Caco-2 (cell line): ENCODE measurements around the gene CLEC16A. TPM values are rescaled to one million over a fixed set of nuclear protein-coding genes. Genes with fewer than 3 reads are reported as not detected.

Source experiments
- BruUV-seq: library from RNA; stranded (reverse); fragments of 400-500 nt; replicated peaks from 2 replicates; lab custom pipeline; 2021; lab: Mats Ljungman, UMichigan
- CTCF ChIA-PET: fragments of 300-600 bp; sonication (Branson Sonifier 250); formaldehyde crosslinking; loops from one replicate; lab custom pipeline; 2022; ENCODE audit warnings: antibody characterized with exemption; lab: Charles Lee
- POLR2A ChIA-PET: fragments of 300-600 bp; sonication (Branson Sonifier 250); formaldehyde crosslinking; loops from one replicate; lab custom pipeline; 2022; ENCODE audit warnings: antibody characterized with exemption; lab: Charles Lee
- DNase-seq, 2 experiments: peaks; one replicate each; pipeline versions ENCODE4 v3.0.0 to v3.0.0-alpha.2; 2020 to 2022
- H3K27me3 ChIP-seq: replicated peaks from 2 replicates; pipeline ENCODE4 v1.6.0; 2011; ENCODE audit warnings: low read length; ENCODE audit not compliant: control insufficient read depth, insufficient read depth
- H3K36me3 ChIP-seq: 2 replicates; pipeline ENCODE4 v1.5.1; 2011; ENCODE audit warnings: low read length; ENCODE audit not compliant: control insufficient read depth, insufficient read depth
- H3K4me1 ChIP-seq: fragments of 250-450 bp; sonication (Bioruptor Pico); 2 replicates; pipeline ENCODE4 v1.5.1; 2020; ENCODE audit warnings: mild to moderate bottlenecking
- H3K4me3 ChIP-seq: 2 replicates; pipeline ENCODE4 v1.5.1; 2011; ENCODE audit warnings: low read depth, mild to moderate bottlenecking, control low read depth, low read length
- H3K9me3 ChIP-seq: fragments of 250-450 bp; sonication (Bioruptor Pico); 2 replicates; pipeline ENCODE4 v1.5.1; 2020; ENCODE audit warnings: mild to moderate bottlenecking, moderate library complexity
- H3K27ac Mint-ChIP-seq: one replicate; pipeline ENCODE4 v1.8.0; 2022; ENCODE audit warnings: mixed read lengths; ENCODE audit not compliant: unreplicated experiment
- H3K27me3 Mint-ChIP-seq: one replicate; pipeline ENCODE4 v1.8.0; 2022; ENCODE audit warnings: mixed read lengths; ENCODE audit not compliant: insufficient read depth, unreplicated experiment
- H3K36me3 Mint-ChIP-seq: one replicate; pipeline ENCODE4 v1.8.0; 2022; ENCODE audit warnings: mild to moderate bottlenecking, mixed read lengths; ENCODE audit not compliant: insufficient read depth, unreplicated experiment
- H3K4me1 Mint-ChIP-seq: one replicate; pipeline ENCODE4 v1.8.0; 2022; ENCODE audit warnings: low read depth, mixed read lengths; ENCODE audit not compliant: unreplicated experiment
- H3K4me3 Mint-ChIP-seq: one replicate; pipeline ENCODE4 v1.8.0; 2022; ENCODE audit warnings: mild to moderate bottlenecking, moderate library complexity, mixed read lengths; ENCODE audit not compliant: unreplicated experiment
- H3K9me3 Mint-ChIP-seq: one replicate; pipeline ENCODE4 v1.8.0; 2022; ENCODE audit warnings: mixed read lengths; ENCODE audit not compliant: unreplicated experiment
- intact Hi-C: fragments of 100-400 bp; cut with micrococcal nuclease; formaldehyde crosslinking; loops from one replicate; pipeline ENCODE4 v1.10.0; 2022; ENCODE audit not compliant: unreplicated experiment
- total RNA-seq: library from RNA; stranded (reverse); gene quantifications from 2 replicates; pipeline ENCODE4 v1.2.3, GENCODE V29; 2022
- TF ChIP-seq, protein P1 (sequence below), 2 experiments: fragments of 200-600 bp in 1 of 2; IDR thresholded peaks; 1 replicate in 1 of 2; 2 replicates in 1 of 2; pipeline versions ENCODE4 v1.5.1 to v1.8.0; 2011 to 2022; ENCODE audit warnings: antibody characterized with exemption in 1 of 2, control low read depth in 1 of 2, inconsistent platforms in 1 of 2, low read depth in 1 of 2, low read length in 1 of 2, mild to moderate bottlenecking in 1 of 2, moderate library complexity in 1 of 2; ENCODE audit not compliant: insufficient read depth in 1 of 2, severe bottlenecking in 1 of 2, unreplicated experiment in 1 of 2

The CLEC16A gene
- total RNA-seq, 1 experiment from 2014 or later, result 27.0 TPM

DNA sequence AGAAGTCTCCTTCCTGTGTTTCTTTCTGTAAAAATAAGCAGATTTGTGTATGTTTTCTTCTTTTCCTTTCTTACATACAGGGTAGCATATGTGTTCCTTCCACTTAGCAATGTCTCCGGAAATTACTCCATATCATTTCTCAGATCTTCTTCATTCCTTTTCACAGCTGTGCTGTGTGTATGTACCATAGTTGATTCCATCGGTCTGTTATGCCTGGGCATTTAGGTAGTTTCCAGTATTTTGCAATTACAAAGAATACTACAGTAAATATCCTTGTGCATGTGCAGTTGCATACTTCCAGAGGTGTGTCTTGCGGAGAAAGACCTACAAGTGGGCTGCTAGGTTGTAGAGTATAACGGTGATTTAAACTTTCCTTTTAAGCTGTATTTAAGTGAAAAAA, 69.8 kb downstream of the CLEC16A start:
- H3K27me3 Mint-ChIP-seq, result no peaks in the 10 kb centered on the region
- no peak overlapping the region for H3K4me3 ChIP-seq
- no peak for DNase-seq
- H3K4me3 Mint-ChIP-seq, result no peak overlapping the region
- no peaks in the 10 kb centered on the region for H3K9me3 ChIP-seq
- H3K27ac Mint-ChIP-seq, result no peak overlapping the region
- BruUV-seq, result no TSS peak
- H3K36me3 Mint-ChIP-seq, result peaks cover 18% of the 10 kb centered on the region
- H3K27me3 ChIP-seq, result no peaks in the 10 kb centered on the region
- no peaks in the 10 kb centered on the region for H3K9me3 Mint-ChIP-seq
- CTCF ChIA-PET, result no interaction called here
- no peaks in the 10 kb centered on the region for H3K4me1 Mint-ChIP-seq
- TF ChIP-seq, protein P1, sequence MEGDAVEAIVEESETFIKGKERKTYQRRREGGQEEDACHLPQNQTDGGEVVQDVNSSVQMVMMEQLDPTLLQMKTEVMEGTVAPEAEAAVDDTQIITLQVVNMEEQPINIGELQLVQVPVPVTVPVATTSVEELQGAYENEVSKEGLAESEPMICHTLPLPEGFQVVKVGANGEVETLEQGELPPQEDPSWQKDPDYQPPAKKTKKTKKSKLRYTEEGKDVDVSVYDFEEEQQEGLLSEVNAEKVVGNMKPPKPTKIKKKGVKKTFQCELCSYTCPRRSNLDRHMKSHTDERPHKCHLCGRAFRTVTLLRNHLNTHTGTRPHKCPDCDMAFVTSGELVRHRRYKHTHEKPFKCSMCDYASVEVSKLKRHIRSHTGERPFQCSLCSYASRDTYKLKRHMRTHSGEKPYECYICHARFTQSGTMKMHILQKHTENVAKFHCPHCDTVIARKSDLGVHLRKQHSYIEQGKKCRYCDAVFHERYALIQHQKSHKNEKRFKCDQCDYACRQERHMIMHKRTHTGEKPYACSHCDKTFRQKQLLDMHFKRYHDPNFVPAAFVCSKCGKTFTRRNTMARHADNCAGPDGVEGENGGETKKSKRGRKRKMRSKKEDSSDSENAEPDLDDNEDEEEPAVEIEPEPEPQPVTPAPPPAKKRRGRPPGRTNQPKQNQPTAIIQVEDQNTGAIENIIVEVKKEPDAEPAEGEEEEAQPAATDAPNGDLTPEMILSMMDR (IDR thresholded peaks at IDR 0.05; ENCODE audit: insufficient read depth in 1 of 2, low read depth in 1 of 2, low read length in 1 of 2, severe bottlenecking in 1 of 2, unreplicated experiment in 1 of 2), result no peak
- POLR2A ChIA-PET, result no interaction called here
- H3K36me3 ChIP-seq, result no peaks in the 10 kb centered on the region; the same call in 1 of the 2 replicates
- peaks cover 5% of the 10 kb centered on the region; the same call in 1 of the 2 replicates for H3K4me1 ChIP-seq
- intact Hi-C loops, result no loop called here

DNA sequence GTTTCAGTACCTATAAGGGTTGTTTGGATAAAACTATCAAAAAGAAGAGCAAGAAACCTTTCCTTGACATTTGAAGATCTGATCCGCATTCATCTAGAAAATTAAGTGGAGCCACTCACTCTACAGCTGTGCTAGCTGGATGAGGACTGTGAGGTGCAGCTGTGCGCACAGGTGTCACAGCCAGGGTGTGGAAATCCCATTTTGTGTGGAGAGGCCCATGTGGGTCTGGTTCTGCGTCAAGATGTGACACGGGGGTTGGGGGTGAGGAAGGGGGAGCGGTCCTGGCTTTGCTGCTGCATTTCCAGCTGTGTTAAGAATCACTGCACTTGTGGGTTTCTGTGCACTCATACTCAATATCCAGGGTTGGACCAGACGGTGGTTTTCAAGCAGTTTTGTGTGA, 70.7 kb downstream of the CLEC16A start:
- no TSS peak for BruUV-seq
- Mint-ChIP-seq H3K4me1 (no peaks in the 10 kb centered on the region), H3K9me3 (no peaks in the 10 kb centered on the region), H3K4me3 (no peak overlapping the region), H3K27ac (no peak overlapping the region), H3K27me3 (no peaks in the 10 kb centered on the region), H3K36me3 (peaks cover 12% of the 10 kb centered on the region)
- Histone ChIP-seq H3K4me3 (no peak overlapping the region), H3K27me3 (no peaks in the 10 kb centered on the region), H3K9me3 (no peaks in the 10 kb centered on the region), H3K4me1 (peaks cover 5% of the 10 kb centered on the region; the same call in 1 of the 2 replicates), H3K36me3 (no peaks in the 10 kb centered on the region; the same call in 1 of the 2 replicates)
- intact Hi-C loops, result no loop called here
- TF ChIP-seq, protein P1 (IDR thresholded peaks at IDR 0.05; ENCODE audit: insufficient read depth in 1 of 2, low read depth in 1 of 2, low read length in 1 of 2, severe bottlenecking in 1 of 2, unreplicated experiment in 1 of 2), result no peak
- CTCF ChIA-PET, result no interaction called here
- POLR2A ChIA-PET, result no interaction called here
- no peak for DNase-seq

DNA sequence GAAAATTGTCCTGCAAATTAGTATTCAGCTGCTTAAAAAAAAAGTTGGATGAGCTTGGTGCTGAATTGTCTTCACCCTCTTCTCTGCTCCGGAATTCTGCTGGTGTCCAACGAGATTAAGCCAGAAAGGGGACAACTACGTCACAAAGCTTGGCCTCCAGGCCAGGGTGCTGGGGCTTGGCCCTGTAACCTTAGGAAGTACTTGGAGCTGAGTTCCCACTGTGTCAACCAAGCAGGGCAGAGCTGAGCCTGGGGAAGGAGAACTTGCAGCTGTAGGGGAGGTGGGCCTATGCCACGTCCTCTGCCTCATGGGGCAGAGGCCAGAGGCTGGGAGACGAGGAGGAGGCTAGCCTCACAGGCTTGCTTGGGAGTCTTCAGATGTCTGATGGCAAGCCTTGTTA, 71.2 kb downstream of the CLEC16A start:
- H3K36me3 Mint-ChIP-seq, result peaks cover 10% of the 10 kb centered on the region
- no peaks in the 10 kb centered on the region for H3K9me3 ChIP-seq
- no peak overlapping the region for H3K4me3 Mint-ChIP-seq
- no peaks in the 10 kb centered on the region for H3K9me3 Mint-ChIP-seq
- no peak overlapping the region for H3K4me3 ChIP-seq
- ChIA-PET CTCF (no interaction called here), POLR2A (no interaction called here)
- no peaks in the 10 kb centered on the region for H3K27me3 Mint-ChIP-seq
- BruUV-seq, result no TSS peak
- TF ChIP-seq, protein P1 (IDR thresholded peaks at IDR 0.05; ENCODE audit: insufficient read depth in 1 of 2, low read depth in 1 of 2, low read length in 1 of 2, severe bottlenecking in 1 of 2, unreplicated experiment in 1 of 2), result no peak
- H3K4me1 ChIP-seq, result peaks cover 5% of the 10 kb centered on the region; the same call in 1 of the 2 replicates
- H3K36me3 ChIP-seq, result no peaks in the 10 kb centered on the region; the same call in 1 of the 2 replicates
- H3K27ac Mint-ChIP-seq, result no peak overlapping the region
- DNase-seq, result no peak
- no peaks in the 10 kb centered on the region for H3K27me3 ChIP-seq
- intact Hi-C loops, result no loop called here
- H3K4me1 Mint-ChIP-seq, result no peaks in the 10 kb centered on the region
